ENCODE data around the gene BICC1. TPM values are rescaled to one million over a fixed set of nuclear protein-coding genes. Genes with fewer than 3 reads are reported as not detected.

Gene BICC1
- total RNA-seq, 1 donor from 2014 or later = 0.12 TPM

DNA sequence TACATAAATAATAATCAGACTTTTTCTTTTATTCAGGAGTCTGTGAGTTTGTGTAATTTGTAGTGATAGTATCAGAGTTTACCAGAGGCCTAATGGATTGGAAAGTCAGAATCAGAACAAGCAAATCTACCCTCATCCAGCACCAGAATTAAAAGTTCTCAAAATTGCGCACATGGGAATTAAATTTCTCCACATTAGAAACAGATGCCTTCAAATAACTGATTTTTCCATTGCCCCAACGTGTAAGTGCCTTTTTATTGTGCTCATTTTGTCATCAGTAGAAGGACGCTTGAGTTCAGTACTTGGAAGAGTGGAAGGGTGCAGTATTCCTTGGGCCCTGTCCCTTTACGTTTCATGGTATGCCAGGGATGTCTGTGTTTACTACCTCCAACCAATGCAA, 32.8 kb downstream of the BICC1 start:
- no peak for DNase-seq
- Mint-ChIP-seq H3K27me3 (ENCODE audit: unreplicated experiment) (no peaks in the 10 kb centered on the region), H3K9me3 (ENCODE audit: unreplicated experiment) (no peaks in the 10 kb centered on the region), H3K36me3 (ENCODE audit: unreplicated experiment) (no peaks in the 10 kb centered on the region), H3K4me3 (ENCODE audit: unreplicated experiment) (no peak overlapping the region), H3K27ac (ENCODE audit: unreplicated experiment) (no peak overlapping the region), H3K4me1 (ENCODE audit: low read depth, unreplicated experiment) (no peaks in the 10 kb centered on the region)
- TF ChIP-seq, protein P1, sequence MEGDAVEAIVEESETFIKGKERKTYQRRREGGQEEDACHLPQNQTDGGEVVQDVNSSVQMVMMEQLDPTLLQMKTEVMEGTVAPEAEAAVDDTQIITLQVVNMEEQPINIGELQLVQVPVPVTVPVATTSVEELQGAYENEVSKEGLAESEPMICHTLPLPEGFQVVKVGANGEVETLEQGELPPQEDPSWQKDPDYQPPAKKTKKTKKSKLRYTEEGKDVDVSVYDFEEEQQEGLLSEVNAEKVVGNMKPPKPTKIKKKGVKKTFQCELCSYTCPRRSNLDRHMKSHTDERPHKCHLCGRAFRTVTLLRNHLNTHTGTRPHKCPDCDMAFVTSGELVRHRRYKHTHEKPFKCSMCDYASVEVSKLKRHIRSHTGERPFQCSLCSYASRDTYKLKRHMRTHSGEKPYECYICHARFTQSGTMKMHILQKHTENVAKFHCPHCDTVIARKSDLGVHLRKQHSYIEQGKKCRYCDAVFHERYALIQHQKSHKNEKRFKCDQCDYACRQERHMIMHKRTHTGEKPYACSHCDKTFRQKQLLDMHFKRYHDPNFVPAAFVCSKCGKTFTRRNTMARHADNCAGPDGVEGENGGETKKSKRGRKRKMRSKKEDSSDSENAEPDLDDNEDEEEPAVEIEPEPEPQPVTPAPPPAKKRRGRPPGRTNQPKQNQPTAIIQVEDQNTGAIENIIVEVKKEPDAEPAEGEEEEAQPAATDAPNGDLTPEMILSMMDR (IDR thresholded peaks at IDR 0.05; ENCODE audit: partially characterized antibody, unreplicated experiment) = no peak

DNA sequence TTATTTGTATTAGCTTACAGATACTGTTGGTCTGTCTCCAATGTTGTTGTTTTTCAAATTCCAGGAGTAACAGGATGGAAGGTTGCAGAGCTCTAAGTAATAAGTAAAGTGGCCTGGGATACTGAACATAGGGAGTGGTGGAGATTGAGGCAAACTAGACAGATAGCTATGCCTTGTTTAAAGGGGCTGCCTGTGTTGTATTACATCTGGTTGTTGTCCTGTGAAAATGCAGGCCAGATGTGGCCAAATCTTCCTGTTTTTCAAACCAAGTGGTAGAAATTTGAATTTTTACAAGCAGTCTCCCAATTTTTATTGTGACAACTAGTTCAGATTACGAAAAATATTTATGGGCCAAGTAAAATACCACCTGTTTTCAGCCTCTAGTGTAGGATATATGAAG, 33.5 kb downstream of the BICC1 start:
- Mint-ChIP-seq H3K36me3 (ENCODE audit: unreplicated experiment) (no peaks in the 10 kb centered on the region), H3K27me3 (ENCODE audit: unreplicated experiment) (no peaks in the 10 kb centered on the region), H3K4me3 (ENCODE audit: unreplicated experiment) (no peak overlapping the region), H3K9me3 (ENCODE audit: unreplicated experiment) (no peaks in the 10 kb centered on the region), H3K27ac (ENCODE audit: unreplicated experiment) (no peak overlapping the region), H3K4me1 (ENCODE audit: low read depth, unreplicated experiment) (no peaks in the 10 kb centered on the region)
- TF ChIP-seq, protein P1 (IDR thresholded peaks at IDR 0.05; ENCODE audit: partially characterized antibody, unreplicated experiment) = no peak
- DNase-seq = no peak

DNA sequence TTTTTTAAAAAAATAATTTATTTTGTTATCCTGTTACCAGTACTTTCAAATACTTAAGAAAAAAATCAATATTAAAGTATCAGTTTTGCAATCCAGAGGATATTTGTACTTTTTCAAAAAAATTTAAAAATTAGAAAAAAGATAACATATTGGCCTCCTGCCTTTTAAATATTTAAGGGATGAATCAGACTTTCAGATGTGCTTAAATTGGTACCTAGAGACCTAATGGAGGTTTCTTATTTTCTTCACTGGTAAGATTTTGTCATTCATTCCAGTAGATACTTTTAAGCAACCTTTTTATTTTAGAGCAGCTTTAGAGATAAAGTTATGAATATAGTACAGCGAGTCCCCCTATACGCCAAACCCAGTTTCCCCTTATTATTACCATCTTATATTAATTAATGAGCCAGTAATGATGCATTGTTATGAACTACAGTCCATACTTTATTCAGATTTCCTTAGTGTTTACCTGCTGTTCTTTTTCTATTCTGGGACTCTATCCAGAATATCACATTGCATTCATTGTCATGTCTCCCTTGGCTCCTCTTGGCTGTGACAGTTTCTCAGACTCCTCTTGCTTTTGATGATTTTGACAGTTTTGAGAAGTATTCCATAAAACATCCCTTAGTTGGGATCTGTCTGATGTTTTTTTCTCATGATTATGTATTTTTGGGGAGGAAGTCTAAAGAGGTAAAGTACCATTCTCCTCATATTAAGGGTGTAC, 34.2 kb downstream of the BICC1 start:
- TF ChIP-seq, protein P1 (IDR thresholded peaks at IDR 0.05; ENCODE audit: partially characterized antibody, unreplicated experiment) = no peak
- no peaks in the 10 kb centered on the region for H3K27me3 Mint-ChIP-seq (ENCODE audit: unreplicated experiment)
- no peaks in the 10 kb centered on the region for H3K4me1 Mint-ChIP-seq (ENCODE audit: low read depth, unreplicated experiment)
- no peak for DNase-seq
- H3K4me3 Mint-ChIP-seq (ENCODE audit: unreplicated experiment) = no peak overlapping the region
- no peaks in the 10 kb centered on the region for H3K36me3 Mint-ChIP-seq (ENCODE audit: unreplicated experiment)
- H3K27ac Mint-ChIP-seq (ENCODE audit: unreplicated experiment) = no peak overlapping the region
- H3K9me3 Mint-ChIP-seq (ENCODE audit: unreplicated experiment) = no peaks in the 10 kb centered on the region

DNA sequence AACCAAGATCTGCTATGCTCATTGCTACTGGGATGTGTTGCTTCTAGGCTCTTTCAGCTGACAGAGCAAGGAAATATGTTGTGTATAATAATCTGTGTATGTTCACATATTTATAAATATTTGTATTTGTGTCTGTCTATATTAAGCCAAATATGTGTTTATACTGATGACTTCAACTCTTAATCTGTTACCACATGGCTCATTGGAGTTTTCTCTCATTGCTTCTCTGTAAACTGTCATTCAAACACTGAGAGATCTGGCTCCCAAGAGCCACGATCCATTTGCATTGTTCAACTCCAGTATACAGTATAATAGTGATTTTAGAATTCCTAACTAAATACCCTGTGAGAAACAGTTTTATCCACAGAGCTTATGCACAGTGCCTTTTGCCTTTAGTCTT, 35.3 kb downstream of the BICC1 start:
- no peak overlapping the region for H3K4me3 Mint-ChIP-seq (ENCODE audit: unreplicated experiment)
- no peaks in the 10 kb centered on the region for H3K9me3 Mint-ChIP-seq (ENCODE audit: unreplicated experiment)
- TF ChIP-seq, protein P1 (IDR thresholded peaks at IDR 0.05; ENCODE audit: partially characterized antibody, unreplicated experiment) = no peak
- no peak for DNase-seq
- no peaks in the 10 kb centered on the region for H3K4me1 Mint-ChIP-seq (ENCODE audit: low read depth, unreplicated experiment)
- H3K36me3 Mint-ChIP-seq (ENCODE audit: unreplicated experiment) = no peaks in the 10 kb centered on the region
- H3K27me3 Mint-ChIP-seq (ENCODE audit: unreplicated experiment) = no peaks in the 10 kb centered on the region
- no peak overlapping the region for H3K27ac Mint-ChIP-seq (ENCODE audit: unreplicated experiment)

DNA sequence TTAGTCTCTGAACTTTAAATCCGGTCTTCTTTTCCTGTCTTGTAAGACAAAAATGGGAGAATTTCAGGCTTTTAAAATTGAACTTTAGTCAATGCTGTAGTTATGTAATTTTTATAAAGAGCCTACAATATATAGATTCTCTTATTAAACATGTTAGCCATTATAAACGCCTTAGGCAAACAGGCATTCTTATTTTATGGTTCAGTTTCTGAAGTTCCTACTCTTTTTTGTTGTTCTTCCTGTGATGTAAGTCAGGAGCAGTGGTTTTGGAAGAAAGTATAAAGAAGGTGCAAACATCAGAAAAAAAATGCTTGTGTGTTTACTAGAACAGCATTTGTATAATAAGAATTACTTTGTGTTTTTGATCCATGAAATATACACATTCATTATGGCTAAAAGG, 41.6 kb downstream of the BICC1 start:
- H3K36me3 Mint-ChIP-seq (ENCODE audit: unreplicated experiment) = no peaks in the 10 kb centered on the region
- TF ChIP-seq, protein P1 (IDR thresholded peaks at IDR 0.05; ENCODE audit: partially characterized antibody, unreplicated experiment) = no peak
- H3K27ac Mint-ChIP-seq (ENCODE audit: unreplicated experiment) = no peak overlapping the region
- no peaks in the 10 kb centered on the region for H3K9me3 Mint-ChIP-seq (ENCODE audit: unreplicated experiment)
- no peaks in the 10 kb centered on the region for H3K4me1 Mint-ChIP-seq (ENCODE audit: low read depth, unreplicated experiment)
- no peak overlapping the region for H3K4me3 Mint-ChIP-seq (ENCODE audit: unreplicated experiment)
- no peak for DNase-seq
- no peaks in the 10 kb centered on the region for H3K27me3 Mint-ChIP-seq (ENCODE audit: unreplicated experiment)

All from glutamatergic neuron (in vitro differentiated cells).